OCI-LY1 (cell line): ENCODE results near the gene NR3C1.

Experiments
- CTCF ChIP-seq: fragments of 200-600 bp; sonication (generic), shearing (Covaris generic); IDR thresholded peaks from 2 replicates; pipeline ENCODE4 v1.5.1; 2017; ENCODE audit warnings: mild to moderate bottlenecking, antibody characterized with exemption, low read length, moderate library complexity, mixed read lengths
- EZH2 ChIP-seq: fragments of 200-600 bp; sonication (generic), shearing (Covaris generic); IDR thresholded peaks from 2 replicates; pipeline ENCODE4 v1.8.0; 2017; ENCODE audit warnings: borderline replicate concordance, mixed run types, mild to moderate bottlenecking, antibody characterized with exemption, low read length, moderate library complexity, mixed read lengths

GRCh38 chr5:143343042-143343441 is 60.4 kb downstream of the NR3C1 start:
- TF ChIP-seq CTCF = no peak
- TF ChIP-seq EZH2 = no peak
